AG09319 (cell line): ENCODE results near the gene MRAP.

Experiments used
- DNase-seq: peaks from one replicate; pipeline ENCODE4 v3.0.0-alpha.2; 2010; ENCODE audit warnings: low read depth; ENCODE audit errors: extremely low read depth
- TF ChIP-seq, protein P1 (sequence below): IDR thresholded peaks from 2 replicates; pipeline ENCODE4 v1.5.1; 2011; ENCODE audit warnings: low read depth, mild to moderate bottlenecking, inconsistent platforms, low read length, moderate library complexity

MRAP gene

DNA sequence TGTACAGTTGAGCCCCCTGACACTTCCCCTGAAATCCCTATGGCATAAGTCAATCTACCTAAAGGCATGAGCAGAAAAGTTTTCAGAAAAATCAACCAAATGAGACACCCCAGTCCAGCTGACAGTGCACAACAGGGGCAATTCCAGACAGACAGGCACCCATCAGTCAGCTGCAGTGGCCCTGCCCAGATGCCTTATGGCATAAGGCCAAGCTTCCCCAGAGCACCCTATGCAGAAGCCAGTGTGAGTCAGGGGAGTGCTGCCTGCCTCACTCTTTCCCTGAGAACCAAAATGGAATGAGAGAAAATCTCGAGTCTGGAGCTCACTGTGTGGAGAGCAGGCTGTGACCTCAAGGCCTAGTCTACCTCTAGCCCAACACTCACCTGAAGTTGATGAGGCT is 38.1 kb downstream of the MRAP start:
- TF ChIP-seq, protein P1, sequence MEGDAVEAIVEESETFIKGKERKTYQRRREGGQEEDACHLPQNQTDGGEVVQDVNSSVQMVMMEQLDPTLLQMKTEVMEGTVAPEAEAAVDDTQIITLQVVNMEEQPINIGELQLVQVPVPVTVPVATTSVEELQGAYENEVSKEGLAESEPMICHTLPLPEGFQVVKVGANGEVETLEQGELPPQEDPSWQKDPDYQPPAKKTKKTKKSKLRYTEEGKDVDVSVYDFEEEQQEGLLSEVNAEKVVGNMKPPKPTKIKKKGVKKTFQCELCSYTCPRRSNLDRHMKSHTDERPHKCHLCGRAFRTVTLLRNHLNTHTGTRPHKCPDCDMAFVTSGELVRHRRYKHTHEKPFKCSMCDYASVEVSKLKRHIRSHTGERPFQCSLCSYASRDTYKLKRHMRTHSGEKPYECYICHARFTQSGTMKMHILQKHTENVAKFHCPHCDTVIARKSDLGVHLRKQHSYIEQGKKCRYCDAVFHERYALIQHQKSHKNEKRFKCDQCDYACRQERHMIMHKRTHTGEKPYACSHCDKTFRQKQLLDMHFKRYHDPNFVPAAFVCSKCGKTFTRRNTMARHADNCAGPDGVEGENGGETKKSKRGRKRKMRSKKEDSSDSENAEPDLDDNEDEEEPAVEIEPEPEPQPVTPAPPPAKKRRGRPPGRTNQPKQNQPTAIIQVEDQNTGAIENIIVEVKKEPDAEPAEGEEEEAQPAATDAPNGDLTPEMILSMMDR = no peak
- no peak for DNase-seq

DNA sequence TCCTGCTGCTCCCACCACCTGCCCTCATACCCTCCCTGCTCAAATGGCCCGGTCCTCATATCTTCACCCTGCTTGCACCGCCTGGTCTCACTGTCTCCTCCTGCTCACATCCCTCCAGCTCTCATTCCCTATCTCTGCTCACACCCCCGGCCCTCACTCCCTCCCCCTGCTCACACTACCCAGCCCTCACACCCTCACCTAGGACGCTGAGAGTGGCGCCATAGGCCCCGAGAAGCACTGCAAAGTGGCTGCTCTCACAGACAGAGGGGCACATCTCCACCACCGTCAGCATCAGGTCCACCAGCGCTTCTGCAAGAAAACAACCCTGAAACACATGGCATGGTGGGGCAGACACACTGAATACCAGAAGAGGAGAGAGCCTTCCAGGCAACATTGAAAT is 38.6 kb downstream of the MRAP start:
- no peak for DNase-seq
- TF ChIP-seq, protein P1 = no peak

DNA sequence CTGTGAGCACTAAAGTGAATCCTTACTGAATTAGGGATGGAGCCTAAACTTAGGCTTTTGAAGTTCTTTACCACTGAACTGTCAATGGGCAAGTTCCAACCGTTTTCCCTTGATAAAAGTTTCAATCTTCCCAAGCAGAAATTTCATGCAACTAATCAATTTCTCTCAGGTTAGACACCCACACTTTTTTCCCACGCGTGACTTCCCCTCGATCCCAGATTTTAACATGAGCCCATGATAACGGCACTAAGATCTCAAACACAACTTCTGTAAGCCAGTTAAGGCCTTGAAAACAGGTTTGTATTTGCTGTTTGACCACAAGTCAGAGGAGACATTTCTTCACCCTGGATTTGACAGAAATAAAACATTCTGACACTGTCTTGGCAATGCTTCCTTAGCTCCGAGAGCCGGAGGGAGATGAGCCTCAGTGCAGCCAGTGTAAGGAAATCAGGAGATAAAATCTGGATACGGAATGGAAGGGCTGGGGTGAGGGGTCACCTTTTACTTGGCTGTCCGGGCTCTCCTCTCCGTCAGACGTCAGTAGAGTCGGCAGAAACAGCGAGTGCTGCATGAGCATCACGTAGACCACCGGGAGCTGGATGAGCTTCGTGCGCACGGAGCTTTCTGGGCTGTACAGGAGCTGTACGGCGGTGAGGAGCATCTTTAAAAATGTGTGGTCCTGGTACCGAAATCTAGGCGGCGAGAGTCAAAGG is 39.7 kb downstream of the MRAP start:
- TF ChIP-seq, protein P1 = no peak
- no peak for DNase-seq

DNA sequence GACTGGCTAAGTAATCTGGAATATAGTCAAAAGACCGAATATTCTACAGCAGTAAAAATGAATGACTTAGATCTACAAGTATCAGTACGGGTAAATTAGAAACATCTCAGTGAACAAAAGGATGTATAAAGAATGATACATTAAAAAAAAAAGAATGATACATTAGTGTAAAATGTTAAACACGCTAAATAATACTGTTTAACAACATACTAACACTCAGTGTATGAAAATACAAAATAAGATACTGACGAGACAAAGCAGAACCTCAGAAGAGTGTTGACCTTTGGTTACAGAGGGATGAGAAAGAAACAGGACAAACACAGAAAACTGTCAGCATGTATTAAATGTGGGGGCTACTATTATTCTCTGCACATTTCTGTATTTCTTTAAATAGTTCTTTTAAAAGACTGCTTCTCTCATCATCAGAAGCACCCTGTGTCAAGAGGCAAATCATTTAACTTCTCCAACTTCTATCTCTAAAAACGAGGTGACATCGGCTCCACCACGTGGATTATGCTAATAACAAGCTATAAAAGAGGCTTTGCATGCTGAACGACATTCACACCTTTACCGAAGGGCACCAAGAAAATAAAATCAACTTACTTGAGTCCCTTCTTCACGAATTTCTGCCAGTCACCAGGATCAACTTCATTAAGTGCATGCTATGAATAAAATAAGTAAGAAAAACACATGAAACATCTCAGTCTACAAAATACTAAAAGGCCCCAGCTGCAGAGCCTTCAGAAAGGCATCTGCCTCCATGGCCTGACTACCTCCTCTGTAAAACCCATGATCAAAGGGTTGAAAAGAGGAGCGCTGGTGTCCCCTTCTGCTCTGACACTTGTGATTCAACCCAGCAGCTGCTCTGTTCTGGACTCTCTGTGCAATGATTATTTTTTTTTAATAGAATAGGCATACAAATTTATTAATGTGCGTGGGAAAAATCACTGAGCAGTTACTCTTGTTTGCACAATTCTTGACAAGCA is 42.5 kb downstream of the MRAP start:
- no peak for DNase-seq
- TF ChIP-seq, protein P1 = no peak

DNA sequence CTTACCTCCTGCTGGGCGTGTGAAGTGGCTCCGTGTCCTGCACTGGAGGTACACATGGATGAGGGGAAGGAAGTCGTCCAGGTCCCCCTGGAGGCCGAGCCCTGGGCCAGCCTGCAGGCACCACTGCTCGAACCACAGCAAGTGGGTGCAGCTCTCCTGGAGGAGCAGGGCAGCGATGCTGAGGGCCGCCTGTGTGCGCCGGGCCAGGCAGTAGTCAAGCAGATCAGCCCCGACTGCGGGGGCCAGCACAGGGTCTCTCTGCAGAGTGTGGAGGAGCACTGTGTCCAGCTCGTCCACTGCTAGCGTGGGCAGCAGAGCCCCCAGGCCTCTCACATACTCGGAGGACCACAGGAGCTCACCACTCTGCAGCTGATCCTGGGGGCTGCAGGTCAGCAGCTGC is 48.3 kb downstream of the MRAP start:
- TF ChIP-seq, protein P1 = no peak
- no peak for DNase-seq

DNA sequence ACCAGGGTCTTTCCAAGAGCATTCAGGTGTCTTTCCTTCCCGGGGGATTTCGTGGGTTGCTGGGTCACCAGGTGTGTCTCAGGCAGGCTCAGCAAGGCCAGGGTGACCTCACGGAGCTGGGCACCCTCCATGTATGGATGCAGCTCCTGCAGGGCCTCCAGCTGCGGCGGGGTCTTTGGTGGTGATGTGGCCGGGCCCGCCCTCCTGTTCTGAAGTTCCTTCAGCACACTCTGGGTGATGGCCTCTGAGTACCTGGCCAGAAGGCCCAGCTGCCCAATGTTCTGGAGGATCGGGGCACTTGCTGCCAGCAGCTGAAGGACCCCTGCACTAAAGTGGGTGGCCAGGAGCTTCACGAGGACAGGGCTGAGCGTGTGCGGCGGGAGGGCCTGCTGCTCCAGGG is 48.7 kb downstream of the MRAP start:
- no peak for DNase-seq
- TF ChIP-seq, protein P1 = no peak

DNA sequence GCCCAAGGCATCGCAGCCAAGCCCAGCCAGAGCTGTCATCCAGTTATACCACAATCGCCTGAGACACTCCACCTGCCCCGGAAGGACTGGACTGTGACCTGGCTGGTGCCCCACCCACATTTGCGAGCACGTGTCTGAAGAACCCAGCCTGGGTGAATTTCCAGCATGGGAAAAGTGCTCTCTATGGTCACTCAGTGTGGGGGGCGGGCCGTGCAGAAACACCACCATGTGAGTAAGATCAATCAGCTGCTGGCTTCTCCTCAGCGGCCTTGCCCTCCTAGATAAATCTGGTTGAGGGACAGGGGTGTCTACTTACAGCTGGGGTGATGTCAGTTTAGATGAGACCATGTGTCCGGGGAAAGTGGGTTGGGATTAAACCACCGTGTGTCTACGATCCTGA is 49.3 kb downstream of the MRAP start:
- TF ChIP-seq, protein P1 = no peak
- no peak for DNase-seq
